HL-60/S4 treated with retinoic acid at 250 ng/mL for 4 days and 3 days (cell line): ENCODE measurements around the gene ZSWIM3.

ENCODE experiments used
- in situ Hi-C: fragments of 300-500 bp; cut with MboI; formaldehyde crosslinking; loops from 2 replicates; pipeline ENCODE4 v1.7.0; 2022; ENCODE audit warnings: low sequenced_read_pairs

Gene ZSWIM3

GRCh38 chr20:45832619-45833018 is 24.8 kb upstream of the ZSWIM3 start:
- in situ Hi-C loops: no loop called here

GRCh38 chr20:45833030-45833882 is 24.2 kb upstream of the ZSWIM3 start, which contains the start of gene SNX21:
Gene SNX21 (plus strand): TSS chr20:45833799. CDS start chr20:45833920, 121 bp downstream.
- in situ Hi-C loops: no loop called here

- in situ Hi-C loops: no loop called here
These were observed 23.3 kb upstream of the ZSWIM3 start for GRCh38 chr20:45833883-45834796.

- in situ Hi-C loops: no loop called here
These were observed 22.6 kb upstream of the ZSWIM3 start for GRCh38 chr20:45834797-45835161.

GRCh38 chr20:45835329-45835765 is 22.1 kb upstream of the ZSWIM3 start:
- in situ Hi-C loops: no loop called here

- in situ Hi-C loops: no loop called here
These were observed 21.6 kb upstream of the ZSWIM3 start for GRCh38 chr20:45835825-45836224.

GRCh38 chr20:45836841-45837240 is 20.6 kb upstream of the ZSWIM3 start:
- in situ Hi-C loops: no loop called here

GRCh38 chr20:45840700-45841198 is 16.7 kb upstream of the ZSWIM3 start:
- in situ Hi-C loops: no loop called here

GRCh38 chr20:45841407-45842129 is 15.8 kb upstream of the ZSWIM3 start:
- in situ Hi-C loops: no loop called here

- in situ Hi-C loops: no loop called here
These were observed 15.1 kb upstream of the ZSWIM3 start for GRCh38 chr20:45842169-45842812.

GRCh38 chr20:45843506-45843905 is 13.9 kb upstream of the ZSWIM3 start:
- in situ Hi-C loops: no loop called here

- in situ Hi-C loops: no loop called here
These were observed 12.0 kb upstream of the ZSWIM3 start for GRCh38 chr20:45845452-45845851.

GRCh38 chr20:45848421-45848820 is 9.0 kb upstream of the ZSWIM3 start:
- in situ Hi-C loops: no loop called here

- in situ Hi-C loops: no loop called here
These were observed 8.3 kb upstream of the ZSWIM3 start for GRCh38 chr20:45848969-45849582.

- in situ Hi-C loops: no loop called here
These were observed 7.2 kb upstream of the ZSWIM3 start for GRCh38 chr20:45850238-45850637.

GRCh38 chr20:45850926-45851325 is 6.5 kb upstream of the ZSWIM3 start:
- in situ Hi-C loops: no loop called here

- in situ Hi-C loops: no loop called here
These were observed 5.9 kb upstream of the ZSWIM3 start for GRCh38 chr20:45851501-45851900.

- in situ Hi-C loops: no loop called here
These were observed 5.1 kb upstream of the ZSWIM3 start for GRCh38 chr20:45852326-45852725.

GRCh38 chr20:45853484-45853883 is 3.9 kb upstream of the ZSWIM3 start:
- in situ Hi-C loops: no loop called here

GRCh38 chr20:45857882-45858216 is 435 bp downstream of the ZSWIM3 start:
- in situ Hi-C loops: no loop called here
